MM.1S (cell line): ENCODE data around the gene NCOA1.
"Not testable (repeated sequence)": the region's sequence is repeated elsewhere in the genome, so short reads cannot be mapped to it uniquely, and the experiment has no call there.

ENCODE experiments used
- EZH2 ChIP-seq: fragments of 300-600 bp; sonication (generic); optimal IDR thresholded peaks from 2 replicates; pipeline ENCODE3; 2017; ENCODE audit warnings: low read depth, mild to moderate bottlenecking, antibody characterized with exemption, low read length, mixed read lengths
- EZH2phosphoT487 ChIP-seq: fragments of 300-600 bp; sonication (generic); IDR thresholded peaks from 2 replicates; pipeline ENCODE4 v1.6.1; 2018; ENCODE audit warnings: antibody characterized with exemption, low read length
- TF ChIP-seq, protein P1 (sequence below): fragments of 300-600 bp; sonication (generic); IDR thresholded peaks from 2 replicates; pipeline ENCODE4 v1.5.1; 2016; ENCODE audit warnings: antibody characterized with exemption, low read length, mixed read lengths

DNA sequence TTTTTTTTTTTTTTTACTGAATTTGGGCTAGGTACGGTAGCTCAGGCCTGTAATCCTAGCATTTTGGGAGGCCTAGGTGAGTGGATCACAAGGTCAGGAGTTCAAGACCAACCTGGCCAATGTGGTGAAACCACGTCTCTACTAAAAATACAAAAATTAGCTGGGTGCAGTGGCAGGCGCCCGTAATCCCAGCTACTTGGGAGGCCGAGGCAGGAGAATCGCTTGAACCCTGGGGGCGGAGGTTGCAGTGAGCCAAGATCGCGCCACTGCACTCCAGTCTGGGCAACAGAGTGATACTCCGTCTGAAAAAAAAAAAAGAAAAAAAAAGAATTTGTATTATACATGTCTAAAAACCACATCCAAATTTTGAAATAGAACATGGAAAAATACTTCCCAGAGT lies 78.5 kb downstream of the NCOA1 start:
- TF ChIP-seq, protein P1, sequence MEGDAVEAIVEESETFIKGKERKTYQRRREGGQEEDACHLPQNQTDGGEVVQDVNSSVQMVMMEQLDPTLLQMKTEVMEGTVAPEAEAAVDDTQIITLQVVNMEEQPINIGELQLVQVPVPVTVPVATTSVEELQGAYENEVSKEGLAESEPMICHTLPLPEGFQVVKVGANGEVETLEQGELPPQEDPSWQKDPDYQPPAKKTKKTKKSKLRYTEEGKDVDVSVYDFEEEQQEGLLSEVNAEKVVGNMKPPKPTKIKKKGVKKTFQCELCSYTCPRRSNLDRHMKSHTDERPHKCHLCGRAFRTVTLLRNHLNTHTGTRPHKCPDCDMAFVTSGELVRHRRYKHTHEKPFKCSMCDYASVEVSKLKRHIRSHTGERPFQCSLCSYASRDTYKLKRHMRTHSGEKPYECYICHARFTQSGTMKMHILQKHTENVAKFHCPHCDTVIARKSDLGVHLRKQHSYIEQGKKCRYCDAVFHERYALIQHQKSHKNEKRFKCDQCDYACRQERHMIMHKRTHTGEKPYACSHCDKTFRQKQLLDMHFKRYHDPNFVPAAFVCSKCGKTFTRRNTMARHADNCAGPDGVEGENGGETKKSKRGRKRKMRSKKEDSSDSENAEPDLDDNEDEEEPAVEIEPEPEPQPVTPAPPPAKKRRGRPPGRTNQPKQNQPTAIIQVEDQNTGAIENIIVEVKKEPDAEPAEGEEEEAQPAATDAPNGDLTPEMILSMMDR, result not testable (repeated sequence)
- TF ChIP-seq EZH2, EZH2phosphoT487: not testable (repeated sequence)
